VCaP (cell line): ENCODE measurements around the gene HOXB7.

Source experiments
- H3K27ac ChIP-seq: fragments of 450-650 bp; 2 replicates; pipeline ENCODE4 v1.5.1; 2017
- TF ChIP-seq, protein P1 (sequence below): fragments of 450-650 bp; conservative IDR thresholded peaks from 2 replicates; pipeline ENCODE4 v1.5.1; 2017; ENCODE audit warnings: mild to moderate bottlenecking, moderate library complexity

Gene HOXB7

DNA sequence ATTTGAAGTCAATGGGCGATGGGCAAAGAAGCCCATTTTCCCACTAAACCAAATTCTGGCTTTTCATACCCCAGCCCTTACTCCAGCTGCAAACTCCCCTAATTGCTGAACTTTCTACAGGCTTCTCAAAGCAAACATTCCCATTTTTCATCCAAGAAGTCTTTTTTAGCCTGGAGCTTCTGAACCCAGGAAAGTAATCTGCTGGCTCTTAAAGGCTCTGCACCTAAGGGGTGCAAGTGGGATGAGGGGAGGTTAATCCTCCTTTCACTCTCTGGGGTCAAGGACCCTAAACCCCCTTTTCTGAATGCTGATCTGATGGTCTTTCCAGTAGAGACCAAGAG lies 2.4 kb downstream of the HOXB7 start:
- TF ChIP-seq, protein P1, sequence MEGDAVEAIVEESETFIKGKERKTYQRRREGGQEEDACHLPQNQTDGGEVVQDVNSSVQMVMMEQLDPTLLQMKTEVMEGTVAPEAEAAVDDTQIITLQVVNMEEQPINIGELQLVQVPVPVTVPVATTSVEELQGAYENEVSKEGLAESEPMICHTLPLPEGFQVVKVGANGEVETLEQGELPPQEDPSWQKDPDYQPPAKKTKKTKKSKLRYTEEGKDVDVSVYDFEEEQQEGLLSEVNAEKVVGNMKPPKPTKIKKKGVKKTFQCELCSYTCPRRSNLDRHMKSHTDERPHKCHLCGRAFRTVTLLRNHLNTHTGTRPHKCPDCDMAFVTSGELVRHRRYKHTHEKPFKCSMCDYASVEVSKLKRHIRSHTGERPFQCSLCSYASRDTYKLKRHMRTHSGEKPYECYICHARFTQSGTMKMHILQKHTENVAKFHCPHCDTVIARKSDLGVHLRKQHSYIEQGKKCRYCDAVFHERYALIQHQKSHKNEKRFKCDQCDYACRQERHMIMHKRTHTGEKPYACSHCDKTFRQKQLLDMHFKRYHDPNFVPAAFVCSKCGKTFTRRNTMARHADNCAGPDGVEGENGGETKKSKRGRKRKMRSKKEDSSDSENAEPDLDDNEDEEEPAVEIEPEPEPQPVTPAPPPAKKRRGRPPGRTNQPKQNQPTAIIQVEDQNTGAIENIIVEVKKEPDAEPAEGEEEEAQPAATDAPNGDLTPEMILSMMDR, result no peak
- no peak overlapping the region for H3K27ac ChIP-seq

DNA sequence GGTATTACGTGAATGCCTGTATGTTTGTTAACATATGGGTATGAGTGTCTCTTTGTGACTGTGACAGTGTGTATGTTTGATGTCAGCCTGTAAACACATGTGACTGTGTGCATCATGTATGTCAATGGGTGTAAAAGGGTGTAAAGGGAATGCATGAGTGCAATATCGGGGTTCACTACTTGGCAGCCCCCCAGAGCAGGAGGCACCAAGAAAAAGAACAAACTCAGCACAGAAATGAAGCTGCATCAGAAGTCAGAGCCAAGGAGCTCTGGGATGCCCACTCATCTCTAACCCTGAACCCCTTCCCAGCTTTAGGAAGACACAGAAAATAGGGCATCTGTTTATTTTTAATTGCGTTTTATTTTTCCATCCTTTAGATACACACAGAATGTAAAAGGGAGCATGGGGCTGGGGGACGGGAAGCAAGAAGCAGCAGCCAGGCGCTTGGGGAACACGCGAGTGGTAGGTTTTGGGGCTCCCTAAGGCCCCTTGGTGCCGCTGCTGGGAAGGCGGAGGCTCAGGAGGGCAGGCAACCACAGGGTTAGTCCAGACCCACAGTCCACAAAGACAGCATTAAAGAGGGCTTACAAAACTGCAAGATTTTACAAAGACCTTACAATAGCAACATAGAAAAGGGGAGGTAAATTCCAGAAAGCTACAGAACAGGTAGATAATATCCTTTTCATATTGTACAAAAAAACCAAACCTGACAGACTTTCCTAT lies 3.8 kb downstream of the HOXB7 start:
- TF ChIP-seq, protein P1, result no peak
- no peak overlapping the region for H3K27ac ChIP-seq

DNA sequence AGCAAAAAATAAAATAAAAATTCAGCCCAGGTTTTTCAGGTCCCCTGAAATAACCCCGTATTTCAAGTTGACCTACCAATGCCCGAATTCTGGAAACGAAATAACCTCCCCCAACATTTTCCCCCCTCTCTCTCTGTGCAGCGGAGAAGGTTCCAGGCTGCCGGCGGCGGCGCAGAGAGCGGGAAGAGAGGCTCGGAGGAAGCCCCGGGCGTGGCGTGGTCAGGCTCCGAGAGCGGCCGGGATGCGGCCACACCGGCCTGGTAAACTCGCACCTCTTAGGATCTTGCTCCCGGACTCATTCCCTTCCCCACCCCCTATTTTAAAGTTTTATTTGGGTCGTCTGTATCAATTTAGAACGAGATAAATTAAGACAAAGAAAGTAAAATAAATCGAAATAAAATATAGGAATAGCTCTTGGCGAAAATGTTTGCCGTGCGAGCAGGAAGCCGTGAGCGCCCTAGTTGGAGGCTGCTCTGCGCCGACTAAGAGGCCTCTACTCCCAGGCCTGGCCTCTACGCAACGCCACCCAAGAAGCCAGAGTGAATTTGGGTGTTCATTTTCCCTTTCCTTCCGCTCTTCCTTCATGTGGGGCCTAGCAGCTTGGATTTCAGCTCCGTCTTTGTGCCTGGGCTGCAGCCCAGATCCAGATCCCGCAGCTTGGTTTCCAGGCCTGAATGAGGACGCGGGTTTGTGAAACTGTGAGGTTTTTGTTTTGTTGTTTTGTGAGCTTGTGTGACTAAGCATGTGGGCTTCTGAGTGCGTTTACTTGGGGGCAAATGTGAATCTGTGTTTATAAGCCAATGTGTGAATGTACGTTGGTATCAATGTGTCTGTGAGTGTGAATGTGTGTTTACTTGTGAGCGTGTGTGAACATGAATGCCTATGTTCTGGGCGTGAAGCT lies 4.6 kb downstream of the HOXB7 start:
- H3K27ac ChIP-seq, result no peak overlapping the region
- TF ChIP-seq, protein P1, result no peak

DNA sequence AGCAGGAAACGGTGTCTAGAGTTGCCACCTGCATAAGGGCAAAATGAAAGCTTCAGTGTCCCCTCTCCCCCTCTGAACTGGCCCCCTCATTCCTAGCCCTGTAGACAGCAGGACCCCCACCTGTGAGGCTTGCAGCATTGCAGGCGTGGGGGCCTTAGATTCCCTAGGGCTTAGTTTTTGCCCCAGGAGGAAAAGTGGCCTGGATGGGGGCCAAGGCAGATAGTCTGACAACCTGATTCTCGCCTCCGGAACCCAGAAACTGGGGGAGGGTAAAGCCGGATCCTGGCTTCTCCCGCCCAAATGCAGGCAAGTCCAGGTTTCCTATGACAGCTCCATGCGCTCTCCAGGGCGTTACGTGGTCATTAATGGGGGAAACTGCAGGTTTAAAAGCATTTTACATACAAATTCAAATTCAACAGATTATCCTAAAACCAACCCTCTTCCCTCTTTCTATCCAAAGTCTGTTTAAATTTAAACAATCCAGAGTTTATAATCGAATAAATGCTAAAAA lies 5.4 kb downstream of the HOXB7 start:
- H3K27ac ChIP-seq, result no peak overlapping the region
- TF ChIP-seq, protein P1, result no peak

DNA sequence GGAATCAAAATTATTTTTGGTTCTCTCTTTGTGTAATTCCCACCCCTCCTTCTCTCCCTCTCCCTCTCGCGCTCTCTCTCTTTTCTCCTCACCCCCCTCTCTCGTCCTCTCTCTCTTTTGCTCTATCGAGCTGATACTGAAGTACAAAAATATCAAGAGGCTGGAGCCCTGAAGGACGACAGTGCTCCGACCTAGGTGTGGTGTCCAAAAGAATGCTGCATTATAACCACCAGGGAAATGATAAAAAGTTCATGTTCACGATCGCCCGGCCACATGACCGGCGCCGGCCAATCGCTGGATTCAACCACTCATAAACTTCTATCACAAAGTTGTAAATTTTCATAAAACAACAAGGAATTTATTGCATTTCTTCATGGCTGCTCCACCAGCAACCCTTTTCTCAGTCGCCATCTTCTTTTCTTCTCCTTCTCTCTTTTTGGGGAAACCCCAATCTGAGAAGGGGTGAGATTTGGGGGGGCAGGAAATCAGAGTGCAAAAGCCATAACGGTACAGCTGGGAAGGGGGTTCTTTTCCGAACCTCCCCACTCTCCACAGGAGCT lies 6.0 kb downstream of the HOXB7 start, which contains the start of gene HOXB6:
Gene HOXB6, minus strand, starts transcription at position 217 of the 560 bp plus-strand sequence. CDS start 6,836 bp downstream, outside the sequence.
- H3K27ac ChIP-seq, result no peak within 1 kb of the TSS
- TF ChIP-seq, protein P1, result no peak

DNA sequence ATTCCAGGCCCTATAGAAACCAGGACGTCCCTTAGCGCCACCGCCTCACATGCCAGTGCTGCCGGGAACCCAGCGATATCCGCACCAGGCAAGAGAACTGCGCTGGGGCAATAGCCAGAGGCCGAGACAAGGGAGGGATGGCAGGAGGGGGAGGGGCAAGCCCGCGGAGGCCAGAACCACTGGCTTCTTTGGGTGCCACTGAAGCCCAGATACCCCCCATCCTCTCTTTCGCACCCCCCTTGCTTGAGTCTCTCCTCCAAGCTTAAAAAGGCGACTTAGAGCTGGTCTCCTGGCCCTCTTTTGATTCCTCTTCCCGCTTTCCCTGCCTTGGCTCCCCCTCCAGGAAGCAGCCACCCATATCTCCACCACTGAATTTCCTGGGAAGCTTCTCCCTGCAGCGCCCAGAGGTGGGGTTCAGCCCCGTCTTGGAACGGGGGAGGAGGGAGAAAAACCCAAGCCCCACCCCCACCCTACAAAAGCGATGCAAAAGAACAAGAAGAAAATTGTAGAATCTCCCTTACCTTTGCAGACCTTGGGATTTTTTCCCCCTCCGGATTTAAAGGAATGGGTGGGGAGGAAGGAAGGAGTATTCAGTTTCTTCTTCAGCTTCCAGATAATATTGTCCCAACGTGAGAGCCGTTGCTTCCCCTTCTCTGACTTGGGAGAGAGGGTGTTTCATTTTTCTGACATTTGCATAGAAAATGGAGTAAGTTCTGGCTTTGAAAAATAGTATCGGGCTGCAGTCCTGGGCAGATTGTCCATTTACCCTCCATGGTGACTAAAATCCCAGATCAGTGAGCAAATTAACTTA lies 6.7 kb downstream of the HOXB7 start:
- TF ChIP-seq, protein P1, result no peak
- H3K27ac ChIP-seq, result no peak overlapping the region
